AG04450 (cell line): ENCODE results near the gene MBOAT1. TPM values are rescaled to one million over a fixed set of nuclear protein-coding genes. Genes with fewer than 3 reads are reported as not detected.

Source experiments
- CTCF ChIA-PET: fragments of 300-600, 350-600 bp; formaldehyde crosslinking; extraction: SDS; loops from one replicate; lab custom pipeline; 2022; ENCODE audit warnings: antibody characterized with exemption, inconsistent platforms; lab: Charles Lee
- POLR2A ChIA-PET: fragments of 350-600 bp; formaldehyde crosslinking; extraction: SDS; loops from one replicate; lab custom pipeline; 2021; ENCODE audit warnings: antibody characterized with exemption, inconsistent platforms; lab: Yijun Ruan, JAX
- DNase-seq: peaks from one replicate; pipeline ENCODE4 v3.0.0-alpha.2; 2011; ENCODE audit warnings: low read depth, low spot score
- H3K27ac ChIP-seq: one replicate; pipeline ENCODE4 v1.5.1; 2012; ENCODE audit warnings: low read depth, low read length, control low read depth
- H3K27me3 ChIP-seq: one replicate; pipeline ENCODE4 v1.6.0; 2012; ENCODE audit warnings: low read length; ENCODE audit not compliant: control insufficient read depth, insufficient read depth
- H3K4me3 ChIP-seq: 2 replicates; pipeline ENCODE4 v1.5.1; 2011; ENCODE audit warnings: mild to moderate bottlenecking, low read depth, low read length, control low read depth
- H3K9me3 ChIP-seq: 2 replicates; pipeline ENCODE4 v1.5.1; 2012; ENCODE audit warnings: low read length; ENCODE audit not compliant: control insufficient read depth, insufficient read depth
- CTCF ChIP-seq: IDR thresholded peaks from 2 replicates; pipeline ENCODE4 v1.5.1; 2011; ENCODE audit warnings: low read depth, low read length, control low read depth, inconsistent platforms
- polyA plus RNA-seq: library from polyadenylated mRNA; depleted of rRNA; stranded (reverse); fragments of >200 nt; gene quantifications from 2 replicates; pipeline ENCODE4 v1.2.3, GENCODE V29; 2011

MBOAT1 gene
- polyA plus RNA-seq, 1 experiment, result 2.1 TPM

- no peak for DNase-seq
- Histone ChIP-seq H3K9me3 (no peaks in the 10 kb centered on the region), H3K27ac (no peak overlapping the region), H3K4me3 (no peak overlapping the region), H3K27me3 (no peaks in the 10 kb centered on the region)
- CTCF ChIA-PET, result interaction anchor here (0.8 kb wide), 1 partner anchor 22 kb away, joined by 3 read pairs; no protein-coding TSS in a partner anchor
- POLR2A ChIA-PET, result no interaction called here
- no peak for TF ChIP-seq CTCF
These were observed 107.6 kb downstream of the MBOAT1 start for GRCh38 chr6:20104696-20105095.

GRCh38 chr6:20102397-20103073 is 109.7 kb downstream of the MBOAT1 start:
- H3K27me3 ChIP-seq, result no peaks in the 10 kb centered on the region
- no peak overlapping the region for H3K27ac ChIP-seq
- CTCF ChIA-PET, result interaction anchor here (1.0 to 1.9 kb wide), 3 partner anchors 10 to 24 kb away, joined by 3 to 9 read pairs (median 9); no protein-coding TSS in a partner anchor
- TF ChIP-seq CTCF, result no peak
- DNase-seq, result no peak
- POLR2A ChIA-PET, result no interaction called here
- H3K4me3 ChIP-seq, result no peak overlapping the region
- no peaks in the 10 kb centered on the region for H3K9me3 ChIP-seq

GRCh38 chr6:20099156-20099555 is 113.1 kb downstream of the MBOAT1 start:
- CTCF ChIA-PET, result interaction anchor here (1.3 to 2.4 kb wide), 2 partner anchors 27 to 429 kb away, joined by 4 to 21 read pairs; no protein-coding TSS in a partner anchor
- POLR2A ChIA-PET, result no interaction called here

GRCh38 chr6:20098267-20098876 is 113.9 kb downstream of the MBOAT1 start:
- POLR2A ChIA-PET, result no interaction called here
- DNase-seq, result no peak

More at GRCh38 chr6:20099156-20099555, 113.1 kb downstream of the MBOAT1 start:
- H3K27me3 ChIP-seq, result no peaks in the 10 kb centered on the region
- TF ChIP-seq CTCF, result no peak
- no peak overlapping the region for H3K27ac ChIP-seq
- no peak for DNase-seq
- no peaks in the 10 kb centered on the region for H3K9me3 ChIP-seq
- no peak overlapping the region for H3K4me3 ChIP-seq

More at GRCh38 chr6:20098267-20098876, 113.9 kb downstream of the MBOAT1 start:
- H3K4me3 ChIP-seq, result no peak overlapping the region
- no peak for TF ChIP-seq CTCF
- H3K9me3 ChIP-seq, result no peaks in the 10 kb centered on the region
- H3K27ac ChIP-seq, result no peak overlapping the region
- H3K27me3 ChIP-seq, result no peaks in the 10 kb centered on the region
- CTCF ChIA-PET, result interaction anchor here (1.0 to 2.4 kb wide), 3 partner anchors 9 to 430 kb away, joined by 3 to 21 read pairs (median 4); no protein-coding TSS in a partner anchor
